Caco-2 (cell line): ENCODE results near the gene SLC44A2. TPM values are rescaled to one million over a fixed set of nuclear protein-coding genes. Genes with fewer than 3 reads are reported as not detected.

Experiments used
- BruUV-seq: library from RNA; stranded (reverse); fragments of 400-500 nt; replicated peaks from 2 replicates; lab custom pipeline; 2021; lab: Mats Ljungman, UMichigan
- CTCF ChIA-PET: fragments of 300-600 bp; sonication (Branson Sonifier 250); formaldehyde crosslinking; loops from one replicate; lab custom pipeline; 2022; ENCODE audit warnings: antibody characterized with exemption; lab: Charles Lee
- POLR2A ChIA-PET: fragments of 300-600 bp; sonication (Branson Sonifier 250); formaldehyde crosslinking; loops from one replicate; lab custom pipeline; 2022; ENCODE audit warnings: antibody characterized with exemption; lab: Charles Lee
- DNase-seq, 2 experiments: peaks; one replicate each; pipeline versions ENCODE4 v3.0.0 to v3.0.0-alpha.2; 2020 to 2022
- H3K27me3 ChIP-seq: replicated peaks from 2 replicates; pipeline ENCODE4 v1.6.0; 2011; ENCODE audit warnings: low read length; ENCODE audit not compliant: control insufficient read depth, insufficient read depth
- H3K36me3 ChIP-seq: 2 replicates; pipeline ENCODE4 v1.5.1; 2011; ENCODE audit warnings: low read length; ENCODE audit not compliant: control insufficient read depth, insufficient read depth
- H3K4me1 ChIP-seq: fragments of 250-450 bp; sonication (Bioruptor Pico); 2 replicates; pipeline ENCODE4 v1.5.1; 2020; ENCODE audit warnings: mild to moderate bottlenecking
- H3K4me3 ChIP-seq: 2 replicates; pipeline ENCODE4 v1.5.1; 2011; ENCODE audit warnings: low read depth, mild to moderate bottlenecking, control low read depth, low read length
- H3K9me3 ChIP-seq: fragments of 250-450 bp; sonication (Bioruptor Pico); 2 replicates; pipeline ENCODE4 v1.5.1; 2020; ENCODE audit warnings: mild to moderate bottlenecking, moderate library complexity
- H3K27ac Mint-ChIP-seq: one replicate; pipeline ENCODE4 v1.8.0; 2022; ENCODE audit warnings: mixed read lengths; ENCODE audit not compliant: unreplicated experiment
- H3K27me3 Mint-ChIP-seq: one replicate; pipeline ENCODE4 v1.8.0; 2022; ENCODE audit warnings: mixed read lengths; ENCODE audit not compliant: insufficient read depth, unreplicated experiment
- H3K36me3 Mint-ChIP-seq: one replicate; pipeline ENCODE4 v1.8.0; 2022; ENCODE audit warnings: mild to moderate bottlenecking, mixed read lengths; ENCODE audit not compliant: insufficient read depth, unreplicated experiment
- H3K4me1 Mint-ChIP-seq: one replicate; pipeline ENCODE4 v1.8.0; 2022; ENCODE audit warnings: low read depth, mixed read lengths; ENCODE audit not compliant: unreplicated experiment
- H3K4me3 Mint-ChIP-seq: one replicate; pipeline ENCODE4 v1.8.0; 2022; ENCODE audit warnings: mild to moderate bottlenecking, moderate library complexity, mixed read lengths; ENCODE audit not compliant: unreplicated experiment
- H3K9me3 Mint-ChIP-seq: one replicate; pipeline ENCODE4 v1.8.0; 2022; ENCODE audit warnings: mixed read lengths; ENCODE audit not compliant: unreplicated experiment
- CTCF ChIP-seq, 2 experiments: fragments of 200-600 bp in 1 of 2; IDR thresholded peaks; 1 replicate in 1 of 2; 2 replicates in 1 of 2; pipeline versions ENCODE4 v1.5.1 to v1.8.0; 2011 to 2022; ENCODE audit warnings: antibody characterized with exemption in 1 of 2, control low read depth in 1 of 2, inconsistent platforms in 1 of 2, low read depth in 1 of 2, low read length in 1 of 2, mild to moderate bottlenecking in 1 of 2, moderate library complexity in 1 of 2; ENCODE audit not compliant: insufficient read depth in 1 of 2, severe bottlenecking in 1 of 2, unreplicated experiment in 1 of 2
- intact Hi-C: fragments of 100-400 bp; cut with micrococcal nuclease; formaldehyde crosslinking; loops from one replicate; pipeline ENCODE4 v1.10.0; 2022; ENCODE audit not compliant: unreplicated experiment
- total RNA-seq: library from RNA; stranded (reverse); gene quantifications from 2 replicates; pipeline ENCODE4 v1.2.3, GENCODE V29; 2022

SLC44A2 gene
- total RNA-seq, 1 experiment from 2014 or later: 119 TPM

GRCh38 chr19:10653732-10654609 lies 28.6 kb downstream of the SLC44A2 start, which contains the start of gene ILF3:
TSS of gene ILF3 (plus strand) at chr19:10654346. CDS start at chr19:10670606, 16,260 bp downstream.
- Histone ChIP-seq H3K36me3 (peaks cover 2% of the 10 kb centered on the region; the same call in 1 of the 2 replicates), H3K9me3 (no peaks in the 10 kb centered on the region), H3K4me3 (peak within 1 kb of the TSS; percentile 55), H3K27me3 (no peaks in the 10 kb centered on the region), H3K4me1 (peaks cover 5% of the 10 kb centered on the region)
- H3K9me3 Mint-ChIP-seq: no peaks in the 10 kb centered on the region
- H3K36me3 Mint-ChIP-seq: peaks cover 59% of the 10 kb centered on the region
- DNase-seq: peak; percentile 98 to 99
- intact Hi-C loops: loop anchor here (5.0 kb wide), 1 partner anchor 87 kb away; the partner anchor contains the start of genes CDKN2D and KRI1
- peak within 1 kb of the TSS; percentile 87 for H3K4me3 Mint-ChIP-seq
- TF ChIP-seq CTCF (IDR thresholded peaks at IDR 0.05; ENCODE audit: insufficient read depth in 1 of 2, low read depth in 1 of 2, low read length in 1 of 2, severe bottlenecking in 1 of 2, unreplicated experiment in 1 of 2): no peak
- BruUV-seq: no TSS peak
- peak within 1 kb of the TSS; percentile 98 for H3K27ac Mint-ChIP-seq
- ChIA-PET POLR2A (interaction anchor here (1.0 kb wide), 1 partner anchor 9 kb away, joined by 4 read pairs; no protein-coding TSS in a partner anchor), CTCF (no interaction called here)
- H3K27me3 Mint-ChIP-seq: no peaks in the 10 kb centered on the region
- peaks cover 6% of the 10 kb centered on the region for H3K4me1 Mint-ChIP-seq

GRCh38 chr19:10654610-10655456 lies 29.5 kb downstream of the SLC44A2 start:
- Mint-ChIP-seq H3K36me3 (peaks cover 68% of the 10 kb centered on the region), H3K27me3 (no peaks in the 10 kb centered on the region), H3K27ac (peak overlapping the region; percentile 98), H3K9me3 (no peaks in the 10 kb centered on the region), H3K4me1 (peaks cover 6% of the 10 kb centered on the region), H3K4me3 (peak overlapping the region; percentile 87)
- peak overlapping the region; percentile 55 for H3K4me3 ChIP-seq
- no peaks in the 10 kb centered on the region for H3K27me3 ChIP-seq
- H3K9me3 ChIP-seq: no peaks in the 10 kb centered on the region
- POLR2A ChIA-PET: no interaction called here
- intact Hi-C loops: loop anchor here (5.0 kb wide), 1 partner anchor 88 kb away; the partner anchor contains the start of genes CDKN2D and KRI1
- peak; percentile 67 to 77 for DNase-seq
- CTCF ChIA-PET: interaction anchor here (0.7 kb wide), 1 partner anchor 45 kb away, joined by 3 read pairs; no protein-coding TSS in a partner anchor
- H3K4me1 ChIP-seq: peaks cover 9% of the 10 kb centered on the region
- no peak for TF ChIP-seq CTCF (IDR thresholded peaks at IDR 0.05; ENCODE audit: insufficient read depth in 1 of 2, low read depth in 1 of 2, low read length in 1 of 2, severe bottlenecking in 1 of 2, unreplicated experiment in 1 of 2)
- no TSS peak for BruUV-seq
- peaks cover 2% of the 10 kb centered on the region; the same call in 1 of the 2 replicates for H3K36me3 ChIP-seq
